ENCODE measurements around the gene TALDO1. TPM values are rescaled to one million over a fixed set of nuclear protein-coding genes. Genes with fewer than 3 reads are reported as not detected.

Gene TALDO1
- total RNA-seq, 2 donors from 2014 or later: 132 to 232 TPM

GRCh38 chr11:812390-812789, 65.1 kb downstream of the TALDO1 start:
- Histone ChIP-seq H3K4me1 (ENCODE audit: control insufficient read depth in 1 of 2, low read depth in 2 of 2) (peaks cover 13 to 30% of the 10 kb centered on the region in 2 donors), H3K9me3 (no peaks in the 10 kb centered on the region), H3K27ac (no peak overlapping the region), H3K4me3 (no peak overlapping the region), H3K27me3 (replicated peaks; ENCODE audit: insufficient read depth) (no peaks in the 10 kb centered on the region), H3K36me3 (peaks cover 30% of the 10 kb centered on the region)
- TF ChIP-seq CTCF (IDR thresholded peaks at IDR 0.05): no peak
- DNase-seq (ENCODE audit: low spot score): no peak
- ATAC-seq (ENCODE audit: insufficient number of reproducible peaks, low FRiP score, low read depth): no peak

GRCh38 chr11:813072-813455, 65.8 kb downstream of the TALDO1 start:
- Histone ChIP-seq H3K9me3 (no peaks in the 10 kb centered on the region), H3K4me1 (ENCODE audit: control insufficient read depth in 1 of 2, low read depth in 2 of 2) (peaks cover 13 to 27% of the 10 kb centered on the region in 2 donors), H3K27me3 (replicated peaks; ENCODE audit: insufficient read depth) (no peaks in the 10 kb centered on the region), H3K27ac (no peak overlapping the region), H3K4me3 (no peak overlapping the region), H3K36me3 (peaks cover 30% of the 10 kb centered on the region)
- TF ChIP-seq CTCF (IDR thresholded peaks at IDR 0.05): no peak
- DNase-seq (ENCODE audit: low spot score): no peak
- ATAC-seq (ENCODE audit: insufficient number of reproducible peaks, low FRiP score, low read depth): no peak

- Histone ChIP-seq H3K27me3 (replicated peaks; ENCODE audit: insufficient read depth) (no peaks in the 10 kb centered on the region), H3K9me3 (no peaks in the 10 kb centered on the region), H3K27ac (no peak overlapping the region), H3K36me3 (peaks cover 30% of the 10 kb centered on the region), H3K4me1 (ENCODE audit: control insufficient read depth in 1 of 2, low read depth in 2 of 2) (peaks cover 11 to 25% of the 10 kb centered on the region in 2 donors), H3K4me3 (no peak overlapping the region)
- TF ChIP-seq CTCF (IDR thresholded peaks at IDR 0.05): no peak
- ATAC-seq (ENCODE audit: insufficient number of reproducible peaks, low FRiP score, low read depth) (no peak), DNase-seq (ENCODE audit: low spot score) (no peak)
Measured at GRCh38 chr11:813456-814096, 66.3 kb downstream of the TALDO1 start.

Other genes starting within 250 kb of the TALDO1 start
- gene RNH1, start 240.2 kb upstream of the TALDO1 start, total RNA-seq: 100 to 1,000 TPM; 224 to 355 TPM
- 10 to 100 TPM; 17.7 to 32.4 TPM for gene HRAS, start 211.9 kb upstream of the TALDO1 start, total RNA-seq
- under 1 TPM in 1 of 2 donors, not detected in 1; 0.41 TPM for gene LRRC56, start 209.9 kb upstream of the TALDO1 start, total RNA-seq
- 1 to 10 TPM; 1.1 to 2.7 TPM for gene LMNTD2, start 186.7 kb upstream of the TALDO1 start, total RNA-seq
- 10 to 100 TPM in 1 of 2 donors, 1 to 10 TPM in 1; 7.3 to 20.6 TPM for gene RASSF7, start 186.5 kb upstream of the TALDO1 start, total RNA-seq
- gene PHRF1, start 171.0 kb upstream of the TALDO1 start, total RNA-seq: 10 to 100 TPM; 31.3 to 39.6 TPM
- 10 to 100 TPM; 33.8 to 45.4 TPM for gene IRF7, start 131.5 kb upstream of the TALDO1 start, total RNA-seq
- not detected for gene CDHR5, start 122.5 kb upstream of the TALDO1 start, total RNA-seq
- not detected for gene SCT, start 120.3 kb upstream of the TALDO1 start, total RNA-seq
- under 1 TPM in 1 of 2 donors, not detected in 1; 0.27 TPM for gene DRD4, start 110.2 kb upstream of the TALDO1 start, total RNA-seq
- 10 to 100 TPM; 22.1 to 67.0 TPM for gene DEAF1, start 52.2 kb upstream of the TALDO1 start, total RNA-seq
- 10 to 100 TPM; 22.4 to 22.5 TPM for gene TMEM80, start 51.6 kb upstream of the TALDO1 start, total RNA-seq
- 10 to 100 TPM; 39.6 to 75.9 TPM for gene EPS8L2, start 41.2 kb upstream of the TALDO1 start, total RNA-seq
- 10 to 100 TPM; 32.5 to 48.7 TPM for gene GATD1, start 30.0 kb downstream of the TALDO1 start, total RNA-seq
- gene CEND1, start 42.6 kb downstream of the TALDO1 start, total RNA-seq: not detected
- 10 to 100 TPM; 10.7 to 16.9 TPM for gene SLC25A22, start 50.8 kb downstream of the TALDO1 start, total RNA-seq
- 10 to 100 TPM; 10.9 to 52.0 TPM for gene PIDD1, start 57.8 kb downstream of the TALDO1 start, total RNA-seq
- gene RPLP2, start 62.5 kb downstream of the TALDO1 start, total RNA-seq: 100 to 1,000 TPM; 170 to 221 TPM
- 100 to 1,000 TPM; 105 to 115 TPM for gene PNPLA2, start 71.5 kb downstream of the TALDO1 start, total RNA-seq
- gene CRACR2B, start 80.5 kb downstream of the TALDO1 start, total RNA-seq: 10 to 100 TPM in 1 of 2 donors, 1 to 10 TPM in 1; 9.6 to 11.6 TPM
- gene CD151, start 85.5 kb downstream of the TALDO1 start, total RNA-seq: 1,000 to 10,000 TPM in 1 of 2 donors, 100 to 1,000 TPM in 1; 532 to 1,455 TPM
- 10 to 100 TPM; 20.8 to 63.0 TPM for gene POLR2L, start 95.1 kb downstream of the TALDO1 start, total RNA-seq
- 100 to 1,000 TPM in 1 of 2 donors, 10 to 100 TPM in 1; 55.5 to 107 TPM for gene TSPAN4, start 95.4 kb downstream of the TALDO1 start, total RNA-seq
- 100 to 1,000 TPM in 1 of 2 donors, 10 to 100 TPM in 1; 61.2 to 195 TPM for gene CHID1, start 163.3 kb downstream of the TALDO1 start, total RNA-seq
- gene AP2A2, start 178.4 kb downstream of the TALDO1 start, total RNA-seq: 100 to 1,000 TPM in 1 of 2 donors, 10 to 100 TPM in 1; 99.0 to 109 TPM

Data from thoracic aorta (tissue), 2 donors.